ENCODE data around the gene CCDC7.
"Not testable (repeated sequence)": the region's sequence is repeated elsewhere in the genome, so short reads cannot be mapped to it uniquely, and the experiment has no call there.

CCDC7 gene

DNA sequence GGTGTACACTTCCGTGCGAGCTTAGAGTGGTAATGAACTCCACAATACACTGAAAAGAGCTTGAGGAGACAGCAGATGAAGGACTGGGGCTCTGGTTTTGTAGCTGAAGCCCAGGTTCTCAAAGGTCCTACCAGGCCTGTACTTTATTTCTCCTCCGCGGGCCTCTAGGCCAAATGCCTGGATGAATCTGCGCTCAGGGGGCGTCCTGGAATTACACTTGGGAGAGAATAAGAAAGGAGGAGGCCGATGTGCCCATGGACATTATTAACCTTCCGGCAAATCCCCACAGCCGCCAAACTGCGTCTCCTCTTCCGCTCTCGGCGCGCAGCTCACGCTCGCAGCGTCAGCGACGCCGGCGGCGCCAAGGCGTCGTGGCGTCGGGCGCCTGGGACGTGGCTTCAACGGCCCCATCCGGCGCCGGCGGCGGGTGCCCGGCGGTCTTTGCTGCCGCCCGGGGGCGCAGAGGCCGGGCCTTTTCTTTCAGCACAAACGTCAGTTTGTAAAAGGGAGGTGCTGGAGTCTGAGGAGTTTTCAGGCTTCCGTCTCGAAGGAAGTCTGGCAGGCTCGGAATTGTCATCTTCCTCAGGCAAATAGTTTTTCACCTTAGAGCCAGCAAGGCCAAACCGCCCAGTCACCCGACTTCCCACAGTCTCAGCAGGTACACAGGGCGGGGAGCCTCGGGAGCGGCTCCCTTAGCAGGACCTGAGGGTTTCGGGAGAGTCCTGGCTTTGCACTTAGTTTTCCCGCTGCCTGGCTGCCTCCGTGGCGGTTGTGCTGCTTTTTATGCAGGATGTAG, at the start of gene CCDC7:
Gene CCDC7 (plus strand): TSS at position 401 of the 796 bp plus-strand sequence. CDS start 5,503 bp downstream, outside the sequence.
- peak; percentile 70 to 71 for DNase-seq (ENCODE audit: low read depth in 2 of 2)

- DNase-seq (ENCODE audit: low read depth in 2 of 2) = not testable (repeated sequence)
Observed at GRCh38 chr10:32397163-32397562, 48.8 kb upstream of the CCDC7 start.

GRCh38 chr10:32399720-32400119, 46.2 kb upstream of the CCDC7 start:
- not testable (repeated sequence) for DNase-seq (ENCODE audit: low read depth in 2 of 2)

- no peak for DNase-seq (ENCODE audit: low read depth in 2 of 2)
Observed at GRCh38 chr10:32400961-32401360, 45.0 kb upstream of the CCDC7 start.

GRCh38 chr10:32402499-32402898, 43.4 kb upstream of the CCDC7 start:
- DNase-seq (ENCODE audit: low read depth in 2 of 2) = no peak

GRCh38 chr10:32403091-32403490, 42.8 kb upstream of the CCDC7 start:
- DNase-seq (ENCODE audit: low read depth in 2 of 2) = no peak

GRCh38 chr10:32408690-32409089, 37.2 kb upstream of the CCDC7 start:
- DNase-seq (ENCODE audit: low read depth in 2 of 2) = no peak

GRCh38 chr10:32409741-32410140, 36.2 kb upstream of the CCDC7 start:
- DNase-seq (ENCODE audit: low read depth in 2 of 2) = no peak

GRCh38 chr10:32410569-32410968, 35.4 kb upstream of the CCDC7 start:
- no peak for DNase-seq (ENCODE audit: low read depth in 2 of 2)

DNA sequence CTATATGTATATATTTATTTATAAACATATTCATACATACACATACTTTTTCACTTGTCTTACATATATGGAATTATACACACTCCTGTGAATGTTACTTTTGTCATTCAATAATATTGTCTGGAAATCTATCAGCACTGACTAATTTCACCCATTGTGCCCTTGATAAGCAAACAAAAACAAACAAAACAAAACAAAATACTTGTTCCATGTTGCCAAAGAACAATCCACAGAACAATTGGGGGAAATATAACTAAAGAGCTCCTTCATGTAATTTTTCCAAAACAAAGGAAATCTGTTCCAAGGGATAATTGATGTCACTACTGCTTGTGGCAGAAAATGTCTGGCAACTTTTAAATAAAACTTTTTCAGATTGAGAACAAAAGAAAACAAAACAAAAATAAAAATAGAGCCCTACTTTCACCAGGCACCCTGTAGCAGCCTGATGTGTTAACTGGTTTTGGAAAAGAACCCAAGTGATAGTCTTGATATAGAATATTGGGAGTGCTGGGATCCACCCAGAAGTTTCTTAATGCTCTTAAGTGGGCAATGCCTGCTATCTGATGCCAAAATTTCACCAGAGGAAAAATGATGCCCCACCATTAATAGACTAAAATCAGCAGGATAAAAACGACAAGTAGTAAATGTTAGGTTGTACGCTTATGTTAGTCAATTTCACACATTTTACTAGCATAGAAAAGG, 34.0 kb upstream of the CCDC7 start:
- DNase-seq (ENCODE audit: low read depth in 2 of 2) = no peak

DNA sequence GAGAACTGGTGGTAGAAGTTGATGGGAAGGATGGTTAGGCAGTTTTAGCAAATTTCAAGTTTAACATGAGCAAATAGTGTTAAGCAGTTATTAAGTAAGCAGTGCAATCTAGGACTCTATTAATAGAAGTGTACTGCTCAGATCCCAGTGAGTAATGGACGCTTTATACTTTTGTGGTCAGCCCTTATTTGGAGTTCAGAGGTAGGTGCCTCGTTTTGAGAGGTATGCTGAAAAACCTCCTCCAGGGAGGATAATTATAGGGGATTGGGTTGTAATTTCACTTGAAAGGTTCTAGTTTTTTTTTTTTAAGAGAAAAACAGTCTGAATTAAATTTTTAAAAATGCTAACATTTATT, 33.5 kb upstream of the CCDC7 start:
- no peak for DNase-seq (ENCODE audit: low read depth in 2 of 2)

DNA sequence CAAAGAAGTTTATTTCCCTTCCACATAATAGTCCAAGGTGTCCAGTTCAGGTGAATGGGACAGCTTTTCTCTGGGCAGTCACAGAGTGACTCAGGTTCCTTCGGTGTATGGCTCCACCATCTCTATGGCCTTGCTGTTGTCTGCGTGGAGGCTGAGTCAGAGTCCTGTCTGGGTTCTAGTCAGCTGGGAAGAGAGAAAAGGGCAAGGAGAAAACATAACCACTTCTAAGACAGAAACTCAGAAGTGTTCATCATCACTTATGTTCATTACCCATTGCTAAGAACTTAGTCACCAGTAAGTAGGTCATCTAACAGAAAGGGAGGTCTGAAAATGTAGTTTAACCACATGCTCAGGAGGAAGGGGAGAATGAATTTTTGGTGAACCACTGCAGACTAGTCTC, 32.4 kb upstream of the CCDC7 start:
- peak in 1 of 2 donors; percentile 0 for DNase-seq (ENCODE audit: low read depth in 2 of 2)

- DNase-seq (ENCODE audit: low read depth in 2 of 2) = no peak
Observed at GRCh38 chr10:32415361-32415760, 30.6 kb upstream of the CCDC7 start.

- no peak for DNase-seq (ENCODE audit: low read depth in 2 of 2)
Observed at GRCh38 chr10:32417911-32418547, 27.9 kb upstream of the CCDC7 start.

DNA sequence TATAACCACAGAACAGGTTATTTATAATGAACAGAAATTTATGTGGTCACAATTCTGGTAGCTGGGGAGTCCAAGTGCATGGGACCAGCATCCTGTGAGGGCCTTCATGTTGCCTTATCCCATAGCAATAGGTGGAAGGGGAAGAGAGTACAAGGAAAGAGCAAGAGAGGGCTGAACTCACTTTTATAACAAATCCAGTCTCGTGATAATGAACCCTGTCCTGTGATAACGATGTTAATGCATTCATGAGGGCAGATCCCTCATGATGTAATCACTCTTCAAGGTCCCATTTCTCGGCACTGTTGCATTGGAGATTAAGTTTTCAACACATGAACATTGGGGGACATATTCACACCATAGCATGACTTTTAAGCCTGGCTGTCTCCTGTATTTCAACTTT, 27.4 kb upstream of the CCDC7 start:
- DNase-seq (ENCODE audit: low read depth in 2 of 2) = no peak

- DNase-seq (ENCODE audit: low read depth in 2 of 2) = no peak
Observed at GRCh38 chr10:32419615-32420014, 26.3 kb upstream of the CCDC7 start.

DNA sequence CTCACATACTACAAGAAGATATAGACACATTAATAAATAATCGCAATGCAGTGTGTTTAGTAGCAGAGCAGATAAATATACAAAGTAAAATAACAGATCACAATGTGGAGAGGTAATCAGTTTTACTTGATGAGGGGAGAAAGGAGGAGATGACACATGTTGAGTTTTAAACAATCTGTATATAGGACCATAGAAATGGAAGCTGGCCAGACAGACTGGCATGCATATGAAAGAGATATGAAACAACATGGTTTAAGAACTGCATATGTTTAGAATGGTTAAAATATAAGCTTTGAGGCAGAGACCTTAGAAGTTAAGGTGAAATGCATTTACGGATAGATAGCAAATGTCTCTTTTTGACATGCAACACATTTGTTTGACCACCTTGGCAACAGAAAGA, 19.8 kb upstream of the CCDC7 start:
- no peak for DNase-seq (ENCODE audit: low read depth in 2 of 2)

DNA sequence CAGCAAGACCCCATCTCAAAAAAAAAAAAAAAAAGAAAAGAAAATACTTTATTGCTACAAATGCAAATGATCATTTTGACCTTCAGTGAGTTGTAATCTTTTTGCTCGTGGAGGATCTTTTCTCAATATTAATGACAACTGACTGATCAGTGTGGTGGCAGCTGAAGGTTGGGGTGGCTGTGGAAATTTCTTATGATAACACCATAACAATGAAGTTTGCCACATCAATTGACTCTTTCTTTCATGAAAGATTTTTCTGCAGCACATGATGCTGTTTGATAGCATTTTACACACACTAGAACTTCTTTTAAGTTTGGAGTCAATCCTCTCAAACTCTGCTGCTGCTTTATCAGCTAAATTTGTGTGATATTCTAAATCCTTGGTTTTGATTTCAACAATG, 12.4 kb upstream of the CCDC7 start:
- DNase-seq (ENCODE audit: low read depth in 2 of 2) = no peak

GRCh38 chr10:32436215-32436614, 9.7 kb upstream of the CCDC7 start:
- DNase-seq (ENCODE audit: low read depth in 2 of 2) = no peak

DNA sequence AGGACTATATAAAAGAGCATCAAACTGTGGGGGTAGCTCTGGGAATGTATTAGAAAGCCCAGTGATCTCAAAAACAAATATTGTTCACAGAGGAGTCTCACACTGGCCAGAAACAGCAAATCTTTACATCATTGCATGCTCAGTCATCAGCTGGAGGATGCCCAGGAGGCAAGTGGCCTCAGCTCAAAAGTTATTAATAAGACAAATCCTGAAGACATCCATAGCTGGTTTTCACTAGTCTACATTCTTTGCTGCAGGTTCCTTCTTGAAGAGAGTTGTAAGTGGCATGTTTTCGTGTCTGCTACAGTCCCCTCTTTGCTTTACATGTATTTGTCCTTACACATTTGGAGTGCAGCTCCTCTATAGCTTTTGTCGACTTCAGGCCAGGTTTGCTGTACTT, 8.6 kb upstream of the CCDC7 start:
- no peak for DNase-seq (ENCODE audit: low read depth in 2 of 2)

DNA sequence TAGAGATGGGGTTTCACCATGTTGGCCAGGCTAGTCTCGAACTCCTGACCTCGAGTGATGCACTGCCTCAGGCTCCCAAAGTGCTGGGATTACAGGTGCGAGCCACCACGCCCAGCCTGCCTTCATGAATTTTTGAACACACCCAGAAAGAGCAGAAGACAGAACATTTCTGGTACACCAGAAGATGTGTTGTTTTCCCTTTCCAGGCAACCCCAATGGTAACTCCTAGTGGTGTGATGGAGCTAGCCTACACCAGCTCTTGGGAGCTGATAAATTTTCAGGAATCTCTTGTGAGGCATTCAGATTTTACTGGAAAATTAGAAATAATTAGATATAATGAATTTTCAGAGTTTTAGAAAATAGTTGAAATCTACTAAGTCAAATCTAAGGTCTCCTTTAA, 904 bp upstream of the CCDC7 start:
- no peak for DNase-seq (ENCODE audit: low read depth in 2 of 2)

- no peak for DNase-seq (ENCODE audit: low read depth in 2 of 2)
Observed at GRCh38 chr10:32446536-32447406, 831 bp downstream of the CCDC7 start.
